Liver (tissue), 3 donors: ENCODE data around the gene TTC7B.

Experiments used
- FOXA1 ChIP-seq: IDR thresholded peaks from 2 replicates; pipeline ENCODE4 v1.6.1; 2016; ENCODE audit warnings: antibody characterized with exemption
- FOXA2 ChIP-seq: IDR thresholded peaks from 2 replicates; pipeline ENCODE4 v1.6.1; 2016; ENCODE audit warnings: antibody characterized with exemption
- GABPA ChIP-seq, 2 donors: IDR thresholded peaks in 1 of 2; conservative IDR thresholded peaks in 1 of 2; 2 replicates each; pipeline ENCODE4 v1.6.1; 2016; ENCODE audit warnings: antibody characterized with exemption in 2 of 2, mild to moderate bottlenecking in 1 of 2, moderate library complexity in 1 of 2
- JUND ChIP-seq, 2 donors: IDR thresholded peaks; 2 replicates each; pipeline ENCODE4 v1.6.1; 2016; ENCODE audit warnings: antibody characterized with exemption in 2 of 2
- NR2F2 ChIP-seq: IDR thresholded peaks from 2 replicates; pipeline ENCODE4 v1.6.1; 2016; ENCODE audit warnings: antibody characterized with exemption
- RAD21 ChIP-seq, 2 donors: IDR thresholded peaks; 2 replicates each; pipeline ENCODE4 v1.6.1; 2016; ENCODE audit warnings: antibody characterized with exemption in 2 of 2, mild to moderate bottlenecking in 2 of 2
- SP1 ChIP-seq: IDR thresholded peaks from 2 replicates; pipeline ENCODE4 v1.6.1; 2018; ENCODE audit warnings: antibody characterized with exemption, mild to moderate bottlenecking
- YY1 ChIP-seq: IDR thresholded peaks from 2 replicates; pipeline ENCODE4 v1.6.1; 2016; ENCODE audit warnings: antibody characterized with exemption, mild to moderate bottlenecking
- TF ChIP-seq, protein P1 (sequence below): fragments of 150-350 bp; IDR thresholded peaks from 2 replicates; pipeline ENCODE4 v1.5.1; 2017; ENCODE audit warnings: improper control_type of control experiment, low read depth, low read length; ENCODE audit not compliant: missing input control
- TF ChIP-seq, protein P2 (sequence below): IDR thresholded peaks from 2 replicates; pipeline ENCODE4 v1.6.1; 2016; ENCODE audit warnings: antibody characterized with exemption
- TF ChIP-seq, protein P3 (sequence below): IDR thresholded peaks from 2 replicates; pipeline ENCODE4 v1.6.1; 2016; ENCODE audit warnings: antibody characterized with exemption, mild to moderate bottlenecking
- TF ChIP-seq, protein P4 (sequence below): IDR thresholded peaks from 2 replicates; pipeline ENCODE4 v1.6.1; 2016; ENCODE audit warnings: antibody characterized with exemption
- TF ChIP-seq, protein P5 (sequence below): IDR thresholded peaks from 2 replicates; pipeline ENCODE4 v1.6.1; 2016; ENCODE audit warnings: antibody characterized with exemption
- donor health status: healthy.
- donor health status: healthy.

DNA sequence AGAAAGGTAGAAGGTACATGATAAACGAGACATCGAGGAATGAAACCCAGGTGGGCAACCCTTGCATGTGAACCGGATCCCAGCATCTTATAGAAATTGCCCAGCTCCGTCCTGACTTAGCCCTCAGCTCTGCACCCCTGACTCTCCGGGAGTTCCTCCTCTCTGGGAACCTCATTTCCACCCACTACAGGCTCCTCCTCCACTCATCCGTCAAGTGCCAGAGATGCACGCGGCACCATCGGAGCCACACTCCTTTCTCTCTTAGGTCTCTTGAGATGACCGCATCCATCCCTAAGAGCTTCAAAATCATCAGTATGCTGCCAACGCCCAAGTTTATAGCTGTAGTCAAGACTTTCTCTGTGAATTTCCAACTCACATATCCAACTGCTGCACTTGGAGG lies 84.7 kb downstream of the TTC7B start:
- TF ChIP-seq, protein P1, sequence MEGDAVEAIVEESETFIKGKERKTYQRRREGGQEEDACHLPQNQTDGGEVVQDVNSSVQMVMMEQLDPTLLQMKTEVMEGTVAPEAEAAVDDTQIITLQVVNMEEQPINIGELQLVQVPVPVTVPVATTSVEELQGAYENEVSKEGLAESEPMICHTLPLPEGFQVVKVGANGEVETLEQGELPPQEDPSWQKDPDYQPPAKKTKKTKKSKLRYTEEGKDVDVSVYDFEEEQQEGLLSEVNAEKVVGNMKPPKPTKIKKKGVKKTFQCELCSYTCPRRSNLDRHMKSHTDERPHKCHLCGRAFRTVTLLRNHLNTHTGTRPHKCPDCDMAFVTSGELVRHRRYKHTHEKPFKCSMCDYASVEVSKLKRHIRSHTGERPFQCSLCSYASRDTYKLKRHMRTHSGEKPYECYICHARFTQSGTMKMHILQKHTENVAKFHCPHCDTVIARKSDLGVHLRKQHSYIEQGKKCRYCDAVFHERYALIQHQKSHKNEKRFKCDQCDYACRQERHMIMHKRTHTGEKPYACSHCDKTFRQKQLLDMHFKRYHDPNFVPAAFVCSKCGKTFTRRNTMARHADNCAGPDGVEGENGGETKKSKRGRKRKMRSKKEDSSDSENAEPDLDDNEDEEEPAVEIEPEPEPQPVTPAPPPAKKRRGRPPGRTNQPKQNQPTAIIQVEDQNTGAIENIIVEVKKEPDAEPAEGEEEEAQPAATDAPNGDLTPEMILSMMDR = no peak
- TF ChIP-seq, protein P2, sequence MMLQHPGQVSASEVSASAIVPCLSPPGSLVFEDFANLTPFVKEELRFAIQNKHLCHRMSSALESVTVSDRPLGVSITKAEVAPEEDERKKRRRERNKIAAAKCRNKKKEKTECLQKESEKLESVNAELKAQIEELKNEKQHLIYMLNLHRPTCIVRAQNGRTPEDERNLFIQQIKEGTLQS = no peak
- no peak for TF ChIP-seq JUND (IDR thresholded peaks at IDR 0.05)
- TF ChIP-seq RAD21 (IDR thresholded peaks at IDR 0.05) = no peak
- TF ChIP-seq NR2F2 = no peak
- TF ChIP-seq, protein P3, sequence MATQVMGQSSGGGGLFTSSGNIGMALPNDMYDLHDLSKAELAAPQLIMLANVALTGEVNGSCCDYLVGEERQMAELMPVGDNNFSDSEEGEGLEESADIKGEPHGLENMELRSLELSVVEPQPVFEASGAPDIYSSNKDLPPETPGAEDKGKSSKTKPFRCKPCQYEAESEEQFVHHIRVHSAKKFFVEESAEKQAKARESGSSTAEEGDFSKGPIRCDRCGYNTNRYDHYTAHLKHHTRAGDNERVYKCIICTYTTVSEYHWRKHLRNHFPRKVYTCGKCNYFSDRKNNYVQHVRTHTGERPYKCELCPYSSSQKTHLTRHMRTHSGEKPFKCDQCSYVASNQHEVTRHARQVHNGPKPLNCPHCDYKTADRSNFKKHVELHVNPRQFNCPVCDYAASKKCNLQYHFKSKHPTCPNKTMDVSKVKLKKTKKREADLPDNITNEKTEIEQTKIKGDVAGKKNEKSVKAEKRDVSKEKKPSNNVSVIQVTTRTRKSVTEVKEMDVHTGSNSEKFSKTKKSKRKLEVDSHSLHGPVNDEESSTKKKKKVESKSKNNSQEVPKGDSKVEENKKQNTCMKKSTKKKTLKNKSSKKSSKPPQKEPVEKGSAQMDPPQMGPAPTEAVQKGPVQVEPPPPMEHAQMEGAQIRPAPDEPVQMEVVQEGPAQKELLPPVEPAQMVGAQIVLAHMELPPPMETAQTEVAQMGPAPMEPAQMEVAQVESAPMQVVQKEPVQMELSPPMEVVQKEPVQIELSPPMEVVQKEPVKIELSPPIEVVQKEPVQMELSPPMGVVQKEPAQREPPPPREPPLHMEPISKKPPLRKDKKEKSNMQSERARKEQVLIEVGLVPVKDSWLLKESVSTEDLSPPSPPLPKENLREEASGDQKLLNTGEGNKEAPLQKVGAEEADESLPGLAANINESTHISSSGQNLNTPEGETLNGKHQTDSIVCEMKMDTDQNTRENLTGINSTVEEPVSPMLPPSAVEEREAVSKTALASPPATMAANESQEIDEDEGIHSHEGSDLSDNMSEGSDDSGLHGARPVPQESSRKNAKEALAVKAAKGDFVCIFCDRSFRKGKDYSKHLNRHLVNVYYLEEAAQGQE = no peak
- TF ChIP-seq SP1 = no peak
- TF ChIP-seq GABPA (IDR thresholded peaks at IDR 0.05 in 1 of 2, conservative IDR thresholded peaks at IDR 0.05 in 1 of 2) = no peak
- no peak for TF ChIP-seq FOXA1
- TF ChIP-seq, protein P4, sequence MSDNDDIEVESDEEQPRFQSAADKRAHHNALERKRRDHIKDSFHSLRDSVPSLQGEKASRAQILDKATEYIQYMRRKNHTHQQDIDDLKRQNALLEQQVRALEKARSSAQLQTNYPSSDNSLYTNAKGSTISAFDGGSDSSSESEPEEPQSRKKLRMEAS = no peak
- TF ChIP-seq, protein P5, sequence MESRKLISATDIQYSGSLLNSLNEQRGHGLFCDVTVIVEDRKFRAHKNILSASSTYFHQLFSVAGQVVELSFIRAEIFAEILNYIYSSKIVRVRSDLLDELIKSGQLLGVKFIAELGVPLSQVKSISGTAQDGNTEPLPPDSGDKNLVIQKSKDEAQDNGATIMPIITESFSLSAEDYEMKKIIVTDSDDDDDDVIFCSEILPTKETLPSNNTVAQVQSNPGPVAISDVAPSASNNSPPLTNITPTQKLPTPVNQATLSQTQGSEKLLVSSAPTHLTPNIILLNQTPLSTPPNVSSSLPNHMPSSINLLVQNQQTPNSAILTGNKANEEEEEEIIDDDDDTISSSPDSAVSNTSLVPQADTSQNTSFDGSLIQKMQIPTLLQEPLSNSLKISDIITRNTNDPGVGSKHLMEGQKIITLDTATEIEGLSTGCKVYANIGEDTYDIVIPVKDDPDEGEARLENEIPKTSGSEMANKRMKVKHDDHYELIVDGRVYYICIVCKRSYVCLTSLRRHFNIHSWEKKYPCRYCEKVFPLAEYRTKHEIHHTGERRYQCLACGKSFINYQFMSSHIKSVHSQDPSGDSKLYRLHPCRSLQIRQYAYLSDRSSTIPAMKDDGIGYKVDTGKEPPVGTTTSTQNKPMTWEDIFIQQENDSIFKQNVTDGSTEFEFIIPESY = no peak
- TF ChIP-seq YY1 = no peak
- TF ChIP-seq FOXA2 = no peak
